Body of pancreas (tissue), 4 donors: ENCODE results near the gene SLC35F3. TPM values are rescaled to one million over a fixed set of nuclear protein-coding genes. Genes with fewer than 3 reads are reported as not detected.

ENCODE experiments used
- ATAC-seq: fragments of 150-250 bp; one replicate; pipeline ENCODE4 v1.9.1; 2016
- DNase-seq, 4 donors: peaks; one replicate each; pipeline ENCODE4 v3.0.0-alpha.2; 2019
- H3K27ac ChIP-seq, 4 donors: fragments of 200-600 bp; sonication (generic); 1 replicate in 3 of 4; 2 replicates in 1 of 4; pipeline versions ENCODE4 v1.5.1 to v1.6.1; 2016 to 2019; ENCODE audit warnings: mild to moderate bottlenecking in 1 of 4, mixed read lengths in 1 of 4, moderate library complexity in 1 of 4
- H3K27me3 ChIP-seq, 2 donors: fragments of 200-600 bp; sonication (generic); one replicate each; pipeline ENCODE4 v1.6.0; 2016; ENCODE audit warnings: mild to moderate bottlenecking in 1 of 2
- H3K36me3 ChIP-seq, 2 donors: fragments of 200-600 bp; sonication (generic); replicated peaks in 1 of 2; 2 replicates each; pipeline ENCODE4 v1.5.1; 2016; ENCODE audit warnings: low read depth in 2 of 2; ENCODE audit not compliant: insufficient read depth in 1 of 2
- H3K4me1 ChIP-seq: fragments of 200-600 bp; sonication (generic); one replicate; pipeline ENCODE4 v1.6.0; 2016
- H3K4me3 ChIP-seq, 2 donors: fragments of 200-600 bp; sonication (generic); 1 replicate in 1 of 2; 2 replicates in 1 of 2; pipeline ENCODE4 v1.5.1; 2016 to 2019
- H3K9me3 ChIP-seq, 3 donors: fragments of 200-600 bp; sonication (generic); 1 replicate in 2 of 3; 2 replicates in 1 of 3; pipeline ENCODE4 v1.5.1; 2016
- POLR2A ChIP-seq, 3 donors: fragments of 450-650 bp; IDR thresholded peaks; one replicate each; pipeline ENCODE4 v1.6.1; 2016; ENCODE audit warnings: antibody characterized with exemption in 3 of 3, mild to moderate bottlenecking in 2 of 3
- WGBS, 2 donors: methylation state at CpG; one replicate each; pipeline ENCODE4 v1.1.5; 2017; 5-methylcytosine and 5-hydroxymethylcytosine counted together
- intact Hi-C: fragments of 100-400 bp; cut with DNase I; formaldehyde crosslinking; loops from one replicate; pipeline ENCODE4 v1.15.1; 2023
- total RNA-seq, 2 donors: library from RNA; depleted of rRNA; stranded (reverse); fragments of >200 nt; gene quantifications; one replicate each; pipeline ENCODE4 v1.1.0, GENCODE V29; 2016
- TF ChIP-seq, protein P1 (sequence below), 7 experiments: fragments of 450-650 bp in 4 of 7; fragments of 200-600 bp in 3 of 7; sonication (generic) in 3 of 7; IDR thresholded peaks; one replicate each; pipeline ENCODE4 v1.5.1; 2016 to 2019; ENCODE audit warnings: antibody characterized with exemption in 7 of 7

The SLC35F3 gene
- total RNA-seq, 2 donors from 2014 or later: 0.99 to 11.7 TPM

DNA sequence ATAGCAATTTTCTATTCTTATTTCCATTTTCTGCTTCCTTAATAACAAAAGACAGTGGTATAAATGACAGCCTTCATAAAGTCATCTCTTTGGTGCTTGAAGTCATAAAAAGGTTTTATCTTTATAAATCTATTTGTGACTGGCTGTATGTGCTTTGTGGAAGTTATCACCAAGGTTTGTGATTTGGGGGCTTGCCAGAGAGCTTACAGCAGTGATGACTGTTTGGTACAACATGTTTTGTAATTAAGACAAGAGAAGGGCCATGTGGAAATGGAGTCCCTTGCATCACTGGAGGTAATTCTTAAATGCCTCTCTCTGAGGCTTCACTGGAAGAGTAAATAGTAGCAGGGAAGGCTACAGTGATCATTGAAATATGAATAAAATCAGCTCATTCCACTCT, 2.7 kb downstream of the SLC35F3 start:
- H3K36me3 ChIP-seq: no peaks in the 10 kb centered on the region
- H3K9me3 ChIP-seq: no peaks in the 10 kb centered on the region
- H3K4me3 ChIP-seq: no peak overlapping the region
- H3K4me1 ChIP-seq: peaks cover 12% of the 10 kb centered on the region
- no peak for ATAC-seq
- intact Hi-C loops: no loop called here
- peaks cover 0 to 4% of the 10 kb centered on the region in 2 donors for H3K27me3 ChIP-seq
- DNase-seq: no peak
- H3K27ac ChIP-seq: no peak overlapping the region
- no peak for TF ChIP-seq POLR2A (IDR thresholded peaks at IDR 0.05)
- TF ChIP-seq, protein P1, sequence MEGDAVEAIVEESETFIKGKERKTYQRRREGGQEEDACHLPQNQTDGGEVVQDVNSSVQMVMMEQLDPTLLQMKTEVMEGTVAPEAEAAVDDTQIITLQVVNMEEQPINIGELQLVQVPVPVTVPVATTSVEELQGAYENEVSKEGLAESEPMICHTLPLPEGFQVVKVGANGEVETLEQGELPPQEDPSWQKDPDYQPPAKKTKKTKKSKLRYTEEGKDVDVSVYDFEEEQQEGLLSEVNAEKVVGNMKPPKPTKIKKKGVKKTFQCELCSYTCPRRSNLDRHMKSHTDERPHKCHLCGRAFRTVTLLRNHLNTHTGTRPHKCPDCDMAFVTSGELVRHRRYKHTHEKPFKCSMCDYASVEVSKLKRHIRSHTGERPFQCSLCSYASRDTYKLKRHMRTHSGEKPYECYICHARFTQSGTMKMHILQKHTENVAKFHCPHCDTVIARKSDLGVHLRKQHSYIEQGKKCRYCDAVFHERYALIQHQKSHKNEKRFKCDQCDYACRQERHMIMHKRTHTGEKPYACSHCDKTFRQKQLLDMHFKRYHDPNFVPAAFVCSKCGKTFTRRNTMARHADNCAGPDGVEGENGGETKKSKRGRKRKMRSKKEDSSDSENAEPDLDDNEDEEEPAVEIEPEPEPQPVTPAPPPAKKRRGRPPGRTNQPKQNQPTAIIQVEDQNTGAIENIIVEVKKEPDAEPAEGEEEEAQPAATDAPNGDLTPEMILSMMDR (IDR thresholded peaks at IDR 0.05): no peak

- no peaks in the 10 kb centered on the region for H3K9me3 ChIP-seq
- intact Hi-C loops: no loop called here
- H3K4me1 ChIP-seq: peaks cover 12% of the 10 kb centered on the region
- ATAC-seq (no peak), DNase-seq (no peak)
- H3K36me3 ChIP-seq: no peaks in the 10 kb centered on the region
- H3K27me3 ChIP-seq: peaks cover 0 to 4% of the 10 kb centered on the region in 2 donors
- H3K27ac ChIP-seq: no peak overlapping the region
- TF ChIP-seq, protein P1 (IDR thresholded peaks at IDR 0.05): no peak
- no peak overlapping the region for H3K4me3 ChIP-seq
These were observed 3.6 kb downstream of the SLC35F3 start for GRCh38 chr1:233908092-233908491.

GRCh38 chr1:233909195-233909594, 4.7 kb downstream of the SLC35F3 start:
- no peaks in the 10 kb centered on the region for H3K36me3 ChIP-seq
- 0 to 31% methylated on average over 1 of the region's 1 CpG for WGBS, 2 donors
- no peak for DNase-seq
- intact Hi-C loops: no loop called here
- peaks cover 0 to 2% of the 10 kb centered on the region in 2 donors for H3K27me3 ChIP-seq
- peaks cover 12% of the 10 kb centered on the region for H3K4me1 ChIP-seq
- ATAC-seq: peak; percentile 33
- H3K27ac ChIP-seq: no peak overlapping the region
- TF ChIP-seq, protein P1 (IDR thresholded peaks at IDR 0.05): no peak
- no peak for TF ChIP-seq POLR2A (IDR thresholded peaks at IDR 0.05)
- no peak overlapping the region for H3K4me3 ChIP-seq
- H3K9me3 ChIP-seq: no peaks in the 10 kb centered on the region

DNA sequence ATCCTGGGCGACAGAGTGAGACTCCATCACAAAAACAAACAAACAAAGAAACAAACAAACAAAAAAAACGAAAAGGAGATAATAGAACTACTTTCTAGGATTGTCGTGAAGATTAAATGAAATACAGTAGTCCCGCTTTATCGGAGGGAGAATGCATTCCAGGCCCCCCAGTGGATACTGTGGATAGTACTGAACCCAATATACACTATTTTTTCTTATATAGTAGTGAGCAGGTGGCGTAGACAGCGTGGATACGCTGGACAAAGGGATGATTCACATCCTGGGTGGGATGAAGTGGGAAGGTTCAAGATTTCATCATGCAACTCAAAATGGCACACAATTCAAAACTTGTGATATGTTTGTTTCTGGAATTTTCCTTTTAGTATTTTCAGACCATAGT, 8.0 kb downstream of the SLC35F3 start:
- no peaks in the 10 kb centered on the region for H3K27me3 ChIP-seq
- no peak for DNase-seq
- no peak overlapping the region for H3K27ac ChIP-seq
- no peaks in the 10 kb centered on the region for H3K4me1 ChIP-seq
- no peaks in the 10 kb centered on the region for H3K9me3 ChIP-seq
- WGBS, 2 donors: 77 to 79% methylated on average over 8 of the region's 8 CpGs
- ATAC-seq: no peak
- intact Hi-C loops: no loop called here
- no peaks in the 10 kb centered on the region for H3K36me3 ChIP-seq
- no peak for TF ChIP-seq POLR2A (IDR thresholded peaks at IDR 0.05)
- TF ChIP-seq, protein P1 (IDR thresholded peaks at IDR 0.05): no peak
- H3K4me3 ChIP-seq: no peak overlapping the region

DNA sequence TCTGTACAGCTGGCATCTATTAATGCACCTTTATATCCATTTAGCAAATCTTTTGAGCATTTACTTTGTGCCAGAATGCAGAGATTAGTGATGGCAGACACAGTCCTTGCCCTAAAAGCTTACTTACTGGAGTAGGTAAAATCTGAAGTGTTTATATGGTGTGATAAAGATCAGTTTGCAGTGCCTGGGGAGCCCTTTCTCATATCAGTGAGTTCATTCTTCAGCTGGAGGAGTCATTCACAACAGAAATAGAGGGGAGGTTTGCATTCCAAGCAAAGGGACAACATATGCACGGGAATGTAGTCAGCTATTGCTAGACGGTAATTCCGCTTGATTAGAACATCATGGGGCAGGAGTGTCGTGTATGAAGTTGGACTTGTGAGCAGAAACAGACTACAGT, 8.4 kb downstream of the SLC35F3 start:
- no peak overlapping the region for H3K27ac ChIP-seq
- no peaks in the 10 kb centered on the region for H3K4me1 ChIP-seq
- H3K27me3 ChIP-seq: no peaks in the 10 kb centered on the region
- no peak for TF ChIP-seq POLR2A (IDR thresholded peaks at IDR 0.05)
- TF ChIP-seq, protein P1 (IDR thresholded peaks at IDR 0.05): no peak
- intact Hi-C loops: no loop called here
- 60 to 64% methylated on average over 4 of the region's 4 CpGs for WGBS, 2 donors
- no peaks in the 10 kb centered on the region for H3K9me3 ChIP-seq
- DNase-seq (no peak), ATAC-seq (no peak)
- H3K36me3 ChIP-seq: no peaks in the 10 kb centered on the region
- no peak overlapping the region for H3K4me3 ChIP-seq
